Measurements from ENCODE around the gene PALMD.

- TF ChIP-seq, protein P1, sequence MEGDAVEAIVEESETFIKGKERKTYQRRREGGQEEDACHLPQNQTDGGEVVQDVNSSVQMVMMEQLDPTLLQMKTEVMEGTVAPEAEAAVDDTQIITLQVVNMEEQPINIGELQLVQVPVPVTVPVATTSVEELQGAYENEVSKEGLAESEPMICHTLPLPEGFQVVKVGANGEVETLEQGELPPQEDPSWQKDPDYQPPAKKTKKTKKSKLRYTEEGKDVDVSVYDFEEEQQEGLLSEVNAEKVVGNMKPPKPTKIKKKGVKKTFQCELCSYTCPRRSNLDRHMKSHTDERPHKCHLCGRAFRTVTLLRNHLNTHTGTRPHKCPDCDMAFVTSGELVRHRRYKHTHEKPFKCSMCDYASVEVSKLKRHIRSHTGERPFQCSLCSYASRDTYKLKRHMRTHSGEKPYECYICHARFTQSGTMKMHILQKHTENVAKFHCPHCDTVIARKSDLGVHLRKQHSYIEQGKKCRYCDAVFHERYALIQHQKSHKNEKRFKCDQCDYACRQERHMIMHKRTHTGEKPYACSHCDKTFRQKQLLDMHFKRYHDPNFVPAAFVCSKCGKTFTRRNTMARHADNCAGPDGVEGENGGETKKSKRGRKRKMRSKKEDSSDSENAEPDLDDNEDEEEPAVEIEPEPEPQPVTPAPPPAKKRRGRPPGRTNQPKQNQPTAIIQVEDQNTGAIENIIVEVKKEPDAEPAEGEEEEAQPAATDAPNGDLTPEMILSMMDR (IDR thresholded peaks at IDR 0.05) = no peak
- no peak for TF ChIP-seq POLR2A (IDR thresholded peaks at IDR 0.05)
These were observed 1.6 kb downstream of the PALMD start for GRCh38 chr1:99647490-99647889.
